Breast epithelium (tissue), 4 donors: ENCODE results near the gene FCRLA. TPM values are rescaled to one million over a fixed set of nuclear protein-coding genes. Genes with fewer than 3 reads are reported as not detected.

Experiments used
- DNase-seq, 2 donors: peaks; one replicate each; pipeline ENCODE4 v3.0.0-alpha.2; 2019; ENCODE audit warnings: low spot score in 2 of 2
- H3K27ac ChIP-seq, 2 donors: fragments of 200-600 bp; sonication (generic) in 1 of 2; one replicate each; pipeline ENCODE4 v1.5.1; 2016 to 2019; ENCODE audit warnings: mild to moderate bottlenecking in 1 of 2
- H3K27me3 ChIP-seq, 2 donors: fragments of 200-600 bp; sonication (generic) in 1 of 2; one replicate each; pipeline versions ENCODE4 v1.5.1 to v1.6.0; 2017 to 2019; ENCODE audit warnings: control low read depth in 1 of 2, mild to moderate bottlenecking in 1 of 2
- H3K36me3 ChIP-seq: fragments of 200-600 bp; one replicate; pipeline ENCODE4 v1.5.1; 2019
- H3K4me1 ChIP-seq, 2 donors: fragments of 200-600 bp; sonication (generic); one replicate each; pipeline ENCODE4 v1.5.1; 2016 to 2019; ENCODE audit warnings: control low read depth in 1 of 2
- H3K4me3 ChIP-seq, 3 donors: fragments of 200-600 bp; sonication (generic); 1 replicate in 2 of 3; 2 replicates in 1 of 3; pipeline ENCODE4 v1.5.1; 2016 to 2019; ENCODE audit warnings: mild to moderate bottlenecking in 3 of 3, moderate library complexity in 2 of 3
- H3K9me3 ChIP-seq, 2 donors: fragments of 200-600 bp; sonication (generic) in 1 of 2; one replicate each; pipeline ENCODE4 v1.5.1; 2016 to 2019; ENCODE audit warnings: control low read depth in 1 of 2
- POLR2A ChIP-seq: fragments of 450-650 bp; IDR thresholded peaks from one replicate; pipeline ENCODE4 v1.6.1; 2016; ENCODE audit warnings: antibody characterized with exemption, mild to moderate bottlenecking, moderate library complexity
- POLR2AphosphoS5 ChIP-seq, 3 donors: sonication (generic); formaldehyde crosslinking; IDR thresholded peaks; one replicate each; pipeline ENCODE4 v1.6.1; 2017; ENCODE audit warnings: antibody characterized with exemption in 3 of 3
- intact Hi-C: fragments of 100-400 bp; cut with DNase I; formaldehyde crosslinking; loops from one replicate; pipeline ENCODE4 v1.15.1; 2023; ENCODE audit warnings: low total_unique reads
- total RNA-seq, 3 donors: library from RNA; depleted of rRNA; stranded (reverse); fragments of >200 nt; gene quantifications; one replicate each; pipeline ENCODE4 v1.1.0, GENCODE V29; 2016
- TF ChIP-seq, protein P1 (sequence below), 3 donors: fragments of 450-650 bp; IDR thresholded peaks; one replicate each; pipeline ENCODE4 v1.5.1; 2016 to 2017; ENCODE audit warnings: antibody characterized with exemption in 3 of 3, mild to moderate bottlenecking in 3 of 3, moderate library complexity in 3 of 3

The FCRLA gene
- total RNA-seq, 3 donors from 2014 or later = 0.15 TPM; not detected in 2

DNA sequence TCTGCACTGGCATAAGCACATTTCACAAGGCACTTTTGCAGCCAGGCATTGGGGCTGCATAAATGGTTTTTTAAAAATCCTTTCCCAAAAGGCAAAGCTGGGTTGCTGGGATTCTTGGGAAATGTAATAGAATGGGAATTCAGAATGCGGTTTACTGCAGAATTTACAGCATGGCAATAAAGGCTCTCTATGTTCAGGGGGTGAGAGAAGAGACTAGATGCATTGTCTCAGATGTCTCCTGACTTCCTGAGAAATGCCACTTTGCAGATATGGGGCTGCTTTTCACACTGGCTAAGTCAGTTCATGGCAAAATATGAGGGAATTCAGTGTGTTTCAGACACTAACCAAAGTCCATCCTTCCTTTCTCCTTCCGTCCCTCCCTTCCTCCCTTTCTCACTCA, 30.6 kb upstream of the FCRLA start:
- no peak for DNase-seq
- no peaks in the 10 kb centered on the region for H3K9me3 ChIP-seq
- H3K27me3 ChIP-seq = no peaks in the 10 kb centered on the region
- H3K4me1 ChIP-seq = no peaks in the 10 kb centered on the region
- no peak overlapping the region for H3K4me3 ChIP-seq
- H3K27ac ChIP-seq = no peak overlapping the region
- no peaks in the 10 kb centered on the region for H3K36me3 ChIP-seq
- TF ChIP-seq, protein P1, sequence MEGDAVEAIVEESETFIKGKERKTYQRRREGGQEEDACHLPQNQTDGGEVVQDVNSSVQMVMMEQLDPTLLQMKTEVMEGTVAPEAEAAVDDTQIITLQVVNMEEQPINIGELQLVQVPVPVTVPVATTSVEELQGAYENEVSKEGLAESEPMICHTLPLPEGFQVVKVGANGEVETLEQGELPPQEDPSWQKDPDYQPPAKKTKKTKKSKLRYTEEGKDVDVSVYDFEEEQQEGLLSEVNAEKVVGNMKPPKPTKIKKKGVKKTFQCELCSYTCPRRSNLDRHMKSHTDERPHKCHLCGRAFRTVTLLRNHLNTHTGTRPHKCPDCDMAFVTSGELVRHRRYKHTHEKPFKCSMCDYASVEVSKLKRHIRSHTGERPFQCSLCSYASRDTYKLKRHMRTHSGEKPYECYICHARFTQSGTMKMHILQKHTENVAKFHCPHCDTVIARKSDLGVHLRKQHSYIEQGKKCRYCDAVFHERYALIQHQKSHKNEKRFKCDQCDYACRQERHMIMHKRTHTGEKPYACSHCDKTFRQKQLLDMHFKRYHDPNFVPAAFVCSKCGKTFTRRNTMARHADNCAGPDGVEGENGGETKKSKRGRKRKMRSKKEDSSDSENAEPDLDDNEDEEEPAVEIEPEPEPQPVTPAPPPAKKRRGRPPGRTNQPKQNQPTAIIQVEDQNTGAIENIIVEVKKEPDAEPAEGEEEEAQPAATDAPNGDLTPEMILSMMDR (IDR thresholded peaks at IDR 0.05) = no peak
- TF ChIP-seq POLR2A = no peak
- no peak for TF ChIP-seq POLR2AphosphoS5 (IDR thresholded peaks at IDR 0.05)
- intact Hi-C loops = no loop called here

- Histone ChIP-seq H3K4me1 (no peaks in the 10 kb centered on the region), H3K27ac (no peak overlapping the region), H3K36me3 (no peaks in the 10 kb centered on the region), H3K27me3 (no peaks in the 10 kb centered on the region), H3K9me3 (no peaks in the 10 kb centered on the region), H3K4me3 (no peak overlapping the region)
- TF ChIP-seq POLR2A (no peak), POLR2AphosphoS5 (IDR thresholded peaks at IDR 0.05) (no peak)
- TF ChIP-seq, protein P1 (IDR thresholded peaks at IDR 0.05) = no peak
- no peak for DNase-seq
- intact Hi-C loops = no loop called here
Measured at GRCh38 chr1:161676958-161677689, 29.9 kb upstream of the FCRLA start.

- no peak for TF ChIP-seq POLR2A
- no peak for TF ChIP-seq POLR2AphosphoS5 (IDR thresholded peaks at IDR 0.05)
- Histone ChIP-seq H3K27ac (no peak overlapping the region), H3K9me3 (no peaks in the 10 kb centered on the region), H3K4me1 (no peaks in the 10 kb centered on the region), H3K27me3 (peaks cover 0 to 8% of the 10 kb centered on the region in 2 donors), H3K4me3 (no peak overlapping the region), H3K36me3 (no peaks in the 10 kb centered on the region)
- DNase-seq = no peak
- intact Hi-C loops = no loop called here
Measured at GRCh38 chr1:161678500-161678899, 28.5 kb upstream of the FCRLA start.

- peaks cover 0 to 8% of the 10 kb centered on the region in 2 donors for H3K27me3 ChIP-seq
- no peaks in the 10 kb centered on the region for H3K9me3 ChIP-seq
- H3K4me3 ChIP-seq = no peak overlapping the region
- no peak overlapping the region for H3K27ac ChIP-seq
- intact Hi-C loops = no loop called here
- no peaks in the 10 kb centered on the region for H3K4me1 ChIP-seq
- TF ChIP-seq POLR2A (no peak), POLR2AphosphoS5 (IDR thresholded peaks at IDR 0.05) (no peak)
- TF ChIP-seq, protein P1 (IDR thresholded peaks at IDR 0.05) = no peak
- H3K36me3 ChIP-seq = no peaks in the 10 kb centered on the region
- no peak for DNase-seq
Measured at GRCh38 chr1:161681879-161682278, 25.1 kb upstream of the FCRLA start.

DNA sequence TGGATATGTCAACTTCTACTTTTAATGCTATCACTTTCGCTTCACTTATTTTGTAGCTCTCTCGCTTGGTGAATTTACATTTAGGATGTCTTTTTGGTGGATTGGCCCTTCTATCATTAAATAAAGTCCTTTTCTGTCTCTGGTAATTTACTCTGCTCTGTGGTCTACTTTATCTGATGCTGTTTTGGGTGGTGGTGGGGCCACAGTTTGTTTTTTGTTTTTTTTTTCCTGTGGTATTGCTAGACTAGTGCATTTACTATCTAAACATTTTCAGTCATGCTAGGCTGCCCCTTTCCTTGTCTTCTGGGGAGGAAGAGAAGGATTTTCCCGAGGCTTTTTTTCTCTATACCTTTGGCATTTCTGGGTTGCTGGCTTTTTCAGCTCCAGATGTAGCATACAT, 18.1 kb upstream of the FCRLA start:
- Histone ChIP-seq H3K27ac (no peak overlapping the region), H3K9me3 (no peaks in the 10 kb centered on the region), H3K4me1 (no peaks in the 10 kb centered on the region), H3K27me3 (peaks cover 0 to 3% of the 10 kb centered on the region in 2 donors), H3K4me3 (no peak overlapping the region), H3K36me3 (no peaks in the 10 kb centered on the region)
- TF ChIP-seq POLR2A = no peak
- TF ChIP-seq, protein P1 (IDR thresholded peaks at IDR 0.05) = no peak
- TF ChIP-seq POLR2AphosphoS5 (IDR thresholded peaks at IDR 0.05) = no peak
- intact Hi-C loops = no loop called here
- no peak for DNase-seq
